Measurements from ENCODE around the gene SMPD3. TPM values are rescaled to one million over a fixed set of nuclear protein-coding genes. Genes with fewer than 3 reads are reported as not detected.

Gene SMPD3
- total and polyA plus RNA-seq, 2 of the 4 experiments (the other 2 are of a cell fraction): not detected

DNA sequence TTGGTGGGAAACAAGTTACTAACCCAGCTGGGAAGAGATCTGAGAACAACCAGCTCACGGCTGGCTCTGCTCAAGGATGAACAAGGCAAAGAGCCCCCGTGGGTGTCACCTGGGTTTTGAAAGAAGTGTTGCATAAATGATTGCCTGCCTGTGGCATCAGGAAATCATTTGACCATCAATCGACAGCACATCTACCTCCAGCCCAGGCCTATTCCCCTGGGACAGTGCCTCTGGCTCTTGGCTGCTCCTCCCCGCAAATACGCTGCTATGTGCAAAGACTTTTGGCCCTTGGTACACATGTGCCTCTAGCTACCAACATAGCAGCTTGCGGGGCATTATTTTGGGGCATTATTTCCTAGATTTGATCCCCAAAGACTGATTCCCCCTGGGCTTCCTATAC is 39.4 kb upstream of the SMPD3 start:
- Histone ChIP-seq H2BK15ac (ENCODE audit: low read depth, low read length) (no peak overlapping the region), H4K91ac (ENCODE audit: insufficient read depth, low read depth, low read length) (no peak overlapping the region), H3K27ac (ENCODE audit: insufficient read depth, low read length) (no peak overlapping the region), H3K4me3 (ENCODE audit: insufficient read depth, low read depth, low read length) (no peak overlapping the region), H2AFZ (replicated peaks; ENCODE audit: low read length, poor library complexity) (no peak overlapping the region), H3K4ac (ENCODE audit: low read depth, low read length) (no peak overlapping the region), H3K18ac (ENCODE audit: low read depth, low read length) (no peak overlapping the region), H4K5ac (ENCODE audit: low read depth, low read length) (no peak overlapping the region), H3K14ac (replicated peaks; ENCODE audit: low read depth, low read length) (no peak overlapping the region), H3K79me1 (ENCODE audit: low read depth in 1 of 2, low read length in 2 of 2) (no peaks in the 10 kb centered on the region), H3K23ac (ENCODE audit: low read depth, low read length) (no peak overlapping the region), H3K9me1 (ENCODE audit: insufficient read depth, low read length) (no peaks in the 10 kb centered on the region), H3K4me2 (ENCODE audit: low read depth, low read length) (no peak overlapping the region), H4K20me1 (ENCODE audit: insufficient read depth, low read length) (no peaks in the 10 kb centered on the region), H4K8ac (ENCODE audit: low read depth in 2 of 2, low read length in 2 of 2) (no peak overlapping the region), H2BK5ac (ENCODE audit: low read depth, low read length, poor library complexity, severe bottlenecking) (no peak overlapping the region), H3K36me3 (ENCODE audit: control insufficient read depth, insufficient read depth, low read length) (no peaks in the 10 kb centered on the region), H2BK20ac (ENCODE audit: low read depth, low read length) (no peak overlapping the region), H2AK9ac (replicated peaks; ENCODE audit: low read depth, low read length, poor library complexity) (no peak overlapping the region), H3K4me1 (ENCODE audit: control insufficient read depth, insufficient read depth, low read length) (no peaks in the 10 kb centered on the region), H3K27me3 (ENCODE audit: control insufficient read depth, insufficient read depth, low read length) (peaks cover 18% of the 10 kb centered on the region), H2AK5ac (ENCODE audit: low read depth, low read length) (no peak overlapping the region), H2BK120ac (ENCODE audit: low read depth, low read length) (no peak overlapping the region), H3K9me3 (ENCODE audit: control insufficient read depth, insufficient read depth, low read length) (peaks cover 2% of the 10 kb centered on the region), H3K56ac (ENCODE audit: extremely low read depth, insufficient read depth, low read length) (no peak overlapping the region), H3K9ac (ENCODE audit: low read depth, low read length) (no peak overlapping the region)
- 80% methylated on average over 2 of the region's 6 CpGs; no CpG with 5 or more reads in 1 of the 2 experiments for WGBS, 2 experiments (ENCODE audit: extremely low coverage in 2 of 2, insufficient read length in 1 of 2)
- CTCF ChIA-PET: interaction anchor here (0.6 to 1.6 kb wide), 2 partner anchors 18 to 104 kb away, joined by 3 to 4 read pairs; no protein-coding TSS in a partner anchor
- DNase-seq: no peak
- TF ChIP-seq, protein P1, sequence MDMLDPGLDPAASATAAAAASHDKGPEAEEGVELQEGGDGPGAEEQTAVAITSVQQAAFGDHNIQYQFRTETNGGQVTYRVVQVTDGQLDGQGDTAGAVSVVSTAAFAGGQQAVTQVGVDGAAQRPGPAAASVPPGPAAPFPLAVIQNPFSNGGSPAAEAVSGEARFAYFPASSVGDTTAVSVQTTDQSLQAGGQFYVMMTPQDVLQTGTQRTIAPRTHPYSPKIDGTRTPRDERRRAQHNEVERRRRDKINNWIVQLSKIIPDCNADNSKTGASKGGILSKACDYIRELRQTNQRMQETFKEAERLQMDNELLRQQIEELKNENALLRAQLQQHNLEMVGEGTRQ (IDR thresholded peaks at IDR 0.05; ENCODE audit: low read depth, low read length): no peak
- TF ChIP-seq RFX5 (IDR thresholded peaks at IDR 0.05; ENCODE audit: low read depth, low read length): no peak
- no peak for TF ChIP-seq ELK1 (IDR thresholded peaks at IDR 0.05; ENCODE audit: borderline replicate concordance, low read depth, low read length)
- no peak for TF ChIP-seq CTCF (conservative IDR thresholded peaks at IDR 0.05; ENCODE audit: low read depth, low read length)
- no peak for TF ChIP-seq MXI1 (IDR thresholded peaks at IDR 0.05; ENCODE audit: borderline replicate concordance, low read depth, low read length)
- no peak for TF ChIP-seq CHD1 (IDR thresholded peaks at IDR 0.05; ENCODE audit: low read depth, low read length)
- TF ChIP-seq BHLHE40 (IDR thresholded peaks at IDR 0.05; ENCODE audit: low read depth, low read length): no peak
- no peak for ATAC-seq (ENCODE audit: low read depth)
- intact Hi-C loops (cut with micrococcal nuclease): no loop called here
- POLR2A ChIA-PET (ENCODE audit: unreplicated experiment): no interaction called here
- dilution Hi-C loops (cut with HindIII; ENCODE audit: low sequenced_read_pairs, unreplicated experiment): no loop called here
- in situ Hi-C loops (cut with MboI; ENCODE audit: low sequenced_read_pairs): no loop called here
- no TSS peak for BruUV-seq (replicated peaks)

Data from IMR-90 (cell line).